K562 (cell line): ENCODE data around the gene SEC24A. TPM values are rescaled to one million over a fixed set of nuclear protein-coding genes. Genes with fewer than 3 reads are reported as not detected.

Source experiments
- FIP1L1 ChIP-seq: fragments of 200-400 bp; formaldehyde crosslinking; IDR thresholded peaks from 2 replicates; pipeline ENCODE4 v1.6.1; 2018; ENCODE audit warnings: mild to moderate bottlenecking, low read depth, low read length; ENCODE audit not compliant: poor library complexity, severe bottlenecking
- FOS ChIP-seq: IDR thresholded peaks from 3 replicates; pipeline ENCODE4 v1.6.1; 2011; ENCODE audit not compliant: insufficient read length; ENCODE audit errors: extremely low read depth
- FOXJ3 ChIP-seq: sonication (generic); formaldehyde crosslinking; IDR thresholded peaks from 2 replicates; pipeline ENCODE4 v1.4.0; 2020; ENCODE audit warnings: mild to moderate bottlenecking, missing genetic modification reagents
- HDGF ChIP-seq: fragments of 450-650 bp; IDR thresholded peaks from 2 replicates; pipeline ENCODE4 v1.6.1; 2016
- HMG20B ChIP-seq: fragments of 250-450 bp; sonication (Bioruptor Pico); IDR thresholded peaks from 2 replicates; pipeline ENCODE4 v1.5.0; 2021; ENCODE audit warnings: mild to moderate bottlenecking
- KAT8 ChIP-seq: fragments of 450-650 bp; IDR thresholded peaks from 2 replicates; pipeline ENCODE4 v1.6.1; 2016; ENCODE audit warnings: low read depth, mild to moderate bottlenecking
- MBD2 ChIP-seq: sonication (generic); IDR thresholded peaks from 2 replicates; pipeline ENCODE4 v1.6.1; 2016; ENCODE audit warnings: low read depth, borderline replicate concordance
- MYC ChIP-seq, 2 experiments: fragments of 250-450 bp in 1 of 2; sonication (Bioruptor Pico) in 1 of 2; IDR thresholded peaks; 2 replicates each; pipeline versions ENCODE4 v1.5.1 to v1.6.1; 2012 to 2021; ENCODE audit warnings: low read depth in 2 of 2, borderline replicate concordance in 1 of 2, improper control_type of control experiment in 1 of 2, low read length in 1 of 2, mild to moderate bottlenecking in 1 of 2, moderate library complexity in 1 of 2
- RAD51 ChIP-seq: fragments of 450-650 bp; IDR thresholded peaks from 2 replicates; pipeline ENCODE4 v1.7.1; 2016; ENCODE audit warnings: low read depth, mild to moderate bottlenecking, borderline replicate concordance
- RBM17 ChIP-seq: fragments of 200-400 bp; formaldehyde crosslinking; IDR thresholded peaks from 2 replicates; pipeline ENCODE4 v1.6.1; 2017; ENCODE audit warnings: low read depth, mild to moderate bottlenecking, low read length, borderline replicate concordance
- SMAD4 ChIP-seq: fragments of 250-450 bp; sonication (Bioruptor Pico); conservative IDR thresholded peaks from 2 replicates; pipeline ENCODE4 v1.8.0; 2021; ENCODE audit warnings: inconsistent platforms, mild to moderate bottlenecking, moderate library complexity
- SRF ChIP-seq, 2 experiments: fragments of 250-450, 450-650 bp in 1 of 2; sonication (Bioruptor Pico) in 1 of 2; sonication (generic) in 1 of 2; formaldehyde crosslinking; IDR thresholded peaks; 2 replicates each; pipeline versions ENCODE4 v1.5.0 to v1.5.1; 2020 to 2022; ENCODE audit warnings: mild to moderate bottlenecking in 1 of 2, missing genetic modification reagents in 1 of 2
- TGIF2 ChIP-seq: sonication (generic); formaldehyde crosslinking; IDR thresholded peaks from 2 replicates; pipeline ENCODE4 v1.8.1; 2022; ENCODE audit warnings: mild to moderate bottlenecking, missing genetic modification reagents, moderate library complexity
- ZFPM2 ChIP-seq: fragments of 250-450 bp; sonication (Bioruptor Pico); IDR thresholded peaks from 2 replicates; pipeline ENCODE4 v1.5.1; 2022; ENCODE audit warnings: mild to moderate bottlenecking
- ZNF212 ChIP-seq: fragments of 450-650 bp; formaldehyde crosslinking; IDR thresholded peaks from 2 replicates; pipeline ENCODE4 v1.4.0; 2020; ENCODE audit warnings: mild to moderate bottlenecking
- ZNF79 ChIP-seq: fragments of 250-450 bp; sonication (Bioruptor Pico); IDR thresholded peaks from 2 replicates; pipeline ENCODE4 v1.4.0; 2020; ENCODE audit warnings: low read depth, mild to moderate bottlenecking, moderate library complexity
- polyA plus RNA-seq, 8 experiments: library from polyadenylated mRNA; depleted of rRNA in 4 of 8; stranded (reverse) in 5 of 8; unstranded in 3 of 8; fragments of >200 nt; fragmentation: Nextera tagmentation in 2 of 8; fragmentation: Illumina TruSeq in 1 of 8; extraction: Ambion mirVana in 2 of 8; extraction: Trizol in 1 of 8; gene quantifications; 2 replicates each; pipeline versions ENCODE4 v1.2.1 to v1.2.3, GENCODE V29; 2011 to 2014; ENCODE audit warnings: inconsistent platforms in 1 of 8, missing spikeins in 1 of 8
- total RNA-seq, 7 experiments: library from RNA; depleted of rRNA in 6 of 7; stranded (reverse); fragments of >200 nt in 6 of 7; fragmentation: Illumina TruSeq in 2 of 7; extraction: Trizol in 2 of 7; gene quantifications; 2 replicates each; pipeline versions ENCODE4 v1.2.1 to v1.2.3, GENCODE V29; 2011 to 2021; ENCODE audit warnings: low replicate concordance in 1 of 7
- TF ChIP-seq, protein P1 (sequence below): fragments of 250-450 bp; sonication (Bioruptor Pico); IDR thresholded peaks from 2 replicates; pipeline ENCODE4 v1.8.0; 2022; ENCODE audit warnings: moderate library complexity, mild to moderate bottlenecking, inconsistent platforms
- TF ChIP-seq, protein P2 (sequence below): sonication (generic); formaldehyde crosslinking; IDR thresholded peaks from 2 replicates; pipeline ENCODE4 v1.8.1; 2023; ENCODE audit warnings: mild to moderate bottlenecking, missing genetic modification reagents
- TF ChIP-seq, protein P3 (sequence below): fragments of 250-450 bp; sonication (Bioruptor Pico); IDR thresholded peaks from 2 replicates; pipeline ENCODE4 v1.5.0; 2021

SEC24A gene
- total and polyA plus RNA-seq, 9 of the 15 experiments (the other 6 are each of a cell fraction or from before 2014, with no cell fraction given) = 7.9 to 36.5 (median 17.5) TPM

DNA sequence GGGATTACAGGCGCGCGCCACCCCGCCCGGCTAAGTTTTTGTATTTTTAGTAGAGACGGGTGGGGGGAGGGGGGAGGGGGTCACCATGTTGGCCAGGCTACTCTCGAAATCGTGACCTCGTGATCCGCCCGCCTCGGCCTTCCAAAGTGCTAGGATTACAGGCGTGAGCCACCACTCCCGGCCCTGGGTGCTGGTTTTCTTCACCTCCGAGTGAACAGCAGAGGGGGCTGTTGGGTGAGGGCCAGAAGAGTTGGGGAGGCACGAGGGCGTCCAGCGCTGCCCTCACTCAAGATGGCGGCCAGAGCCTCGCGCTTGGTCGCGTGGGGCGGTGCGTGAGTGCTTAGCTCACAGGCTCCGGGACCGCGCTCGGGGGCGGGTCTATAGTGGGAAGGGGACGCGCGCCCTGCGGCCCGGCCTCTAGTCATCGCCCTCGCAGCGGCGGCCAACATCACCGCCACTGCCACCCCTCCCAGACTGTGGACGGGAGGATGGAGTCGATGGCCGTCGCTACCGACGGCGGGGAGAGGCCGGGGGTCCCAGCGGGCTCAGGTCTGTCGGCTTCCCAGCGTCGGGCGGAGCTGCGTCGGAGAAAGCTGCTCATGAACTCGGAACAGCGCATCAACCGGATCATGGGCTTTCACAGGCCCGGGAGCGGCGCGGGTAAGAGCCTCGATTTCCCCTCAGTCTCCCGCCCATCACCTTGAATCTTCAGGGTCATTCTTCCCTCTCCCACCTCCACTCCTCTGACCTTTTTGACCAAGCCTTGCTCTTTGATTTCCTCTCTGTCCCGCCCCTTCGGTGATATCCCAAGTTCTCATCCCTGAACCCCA lies 89.8 kb downstream of the SEC24A start, which contains the start of gene CAMLG (continued):
- TF ChIP-seq RAD51 (peak; percentile 62; the same call in 1 of the 2 replicates), RBM17 (no peak), FOXJ3 (CRISPR knock-in tag) (no peak), ZFPM2 (CRISPR knock-in tag) (no peak), MBD2 (peak; percentile 79; the same call in 1 of the 2 replicates), KAT8 (no peak), SMAD4 (CRISPR knock-in tag) (peak; percentile 62), FIP1L1 (no peak), MYC (IDR thresholded peaks at IDR 0.05; ENCODE audit: low read depth, low read length) (peak; percentile 99), MYC (CRISPR knock-in tag; IDR thresholded peaks at IDR 0.05; ENCODE audit: borderline replicate concordance, low read depth) (peak; percentile 15; the same call in 1 of the 2 replicates), ZNF212 (no peak), HDGF (no peak), SRF (CRISPR knock-in tag; IDR thresholded peaks at IDR 0.05) (peak in 1 of 2 experiments; percentile 69; a peak in 2 of 4 replicates), TGIF2 (CRISPR knock-in tag) (no peak), HMG20B (CRISPR knock-in tag) (no peak), ZNF79 (no peak), FOS (no peak)
- TF ChIP-seq, protein P1, sequence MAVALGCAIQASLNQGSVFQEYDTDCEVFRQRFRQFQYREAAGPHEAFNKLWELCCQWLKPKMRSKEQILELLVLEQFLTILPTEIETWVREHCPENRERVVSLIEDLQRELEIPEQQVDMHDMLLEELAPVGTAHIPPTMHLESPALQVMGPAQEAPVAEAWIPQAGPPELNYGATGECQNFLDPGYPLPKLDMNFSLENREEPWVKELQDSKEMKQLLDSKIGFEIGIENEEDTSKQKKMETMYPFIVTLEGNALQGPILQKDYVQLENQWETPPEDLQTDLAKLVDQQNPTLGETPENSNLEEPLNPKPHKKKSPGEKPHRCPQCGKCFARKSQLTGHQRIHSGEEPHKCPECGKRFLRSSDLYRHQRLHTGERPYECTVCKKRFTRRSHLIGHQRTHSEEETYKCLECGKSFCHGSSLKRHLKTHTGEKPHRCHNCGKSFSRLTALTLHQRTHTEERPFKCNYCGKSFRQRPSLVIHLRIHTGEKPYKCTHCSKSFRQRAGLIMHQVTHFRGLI (CRISPR knock-in tag) = no peak
- TF ChIP-seq, protein P2, sequence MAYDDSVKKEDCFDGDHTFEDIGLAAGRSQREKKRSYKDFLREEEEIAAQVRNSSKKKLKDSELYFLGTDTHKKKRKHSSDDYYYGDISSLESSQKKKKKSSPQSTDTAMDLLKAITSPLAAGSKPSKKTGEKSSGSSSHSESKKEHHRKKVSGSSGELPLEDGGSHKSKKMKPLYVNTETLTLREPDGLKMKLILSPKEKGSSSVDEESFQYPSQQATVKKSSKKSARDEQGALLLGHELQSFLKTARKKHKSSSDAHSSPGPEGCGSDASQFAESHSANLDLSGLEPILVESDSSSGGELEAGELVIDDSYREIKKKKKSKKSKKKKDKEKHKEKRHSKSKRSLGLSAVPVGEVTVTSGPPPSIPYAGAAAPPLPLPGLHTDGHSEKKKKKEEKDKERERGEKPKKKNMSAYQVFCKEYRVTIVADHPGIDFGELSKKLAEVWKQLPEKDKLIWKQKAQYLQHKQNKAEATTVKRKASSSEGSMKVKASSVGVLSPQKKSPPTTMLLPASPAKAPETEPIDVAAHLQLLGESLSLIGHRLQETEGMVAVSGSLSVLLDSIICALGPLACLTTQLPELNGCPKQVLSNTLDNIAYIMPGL (CRISPR knock-in tag) = 0 out of 2 replicates have a peak, but pooled peaks have one; percentile 59
- TF ChIP-seq, protein P3, sequence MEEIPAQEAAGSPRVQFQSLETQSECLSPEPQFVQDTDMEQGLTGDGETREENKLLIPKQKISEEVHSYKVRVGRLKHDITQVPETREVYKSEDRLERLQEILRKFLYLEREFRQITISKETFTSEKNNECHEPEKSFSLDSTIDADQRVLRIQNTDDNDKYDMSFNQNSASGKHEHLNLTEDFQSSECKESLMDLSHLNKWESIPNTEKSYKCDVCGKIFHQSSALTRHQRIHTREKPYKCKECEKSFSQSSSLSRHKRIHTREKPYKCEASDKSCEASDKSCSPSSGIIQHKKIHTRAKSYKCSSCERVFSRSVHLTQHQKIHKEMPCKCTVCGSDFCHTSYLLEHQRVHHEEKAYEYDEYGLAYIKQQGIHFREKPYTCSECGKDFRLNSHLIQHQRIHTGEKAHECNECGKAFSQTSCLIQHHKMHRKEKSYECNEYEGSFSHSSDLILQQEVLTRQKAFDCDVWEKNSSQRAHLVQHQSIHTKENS (CRISPR knock-in tag) = no peak
